ENCODE results near the gene CBX3. TPM values are rescaled to one million over a fixed set of nuclear protein-coding genes. Genes with fewer than 3 reads are reported as not detected.
"Not testable (repeated sequence)": the region's sequence is repeated elsewhere in the genome, so short reads cannot be mapped to it uniquely, and the experiment has no call there.

Gene CBX3
- total and polyA plus RNA-seq, 9 donors, result 148 to 210 (median 183) TPM

DNA sequence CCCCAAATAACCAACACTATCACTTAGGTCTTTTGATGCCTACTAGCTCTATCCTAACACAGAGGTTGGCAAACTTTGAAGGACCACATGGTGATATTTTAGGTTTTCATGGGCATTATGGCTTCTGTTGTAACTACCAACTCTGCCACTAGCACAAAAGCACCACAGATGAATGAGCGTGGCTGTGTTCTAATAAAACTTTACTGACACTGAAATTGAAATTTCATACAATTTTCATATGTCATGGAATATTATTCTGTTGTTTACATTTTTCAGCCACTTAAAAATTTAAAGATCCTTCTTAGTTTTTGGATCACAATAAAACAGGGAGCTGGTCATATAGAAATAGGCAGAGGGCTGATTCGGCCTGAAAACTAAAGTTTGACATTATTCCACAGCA lies 26.4 kb downstream of the CBX3 start:
- Histone ChIP-seq H3K27me3 (ENCODE audit: control insufficient read depth, insufficient read depth, low read length) (no peaks in the 10 kb centered on the region), H3K27ac (ENCODE audit: low read length) (no peak overlapping the region), H3K4me1 (ENCODE audit: control insufficient read depth, insufficient read depth, low read length) (no peaks in the 10 kb centered on the region), H3K4me3 (ENCODE audit: low read length) (no peak overlapping the region), H3K9me3 (replicated peaks; ENCODE audit: control insufficient read depth, low read depth, low read length) (no peaks in the 10 kb centered on the region), H3K36me3 (ENCODE audit: control insufficient read depth, insufficient read depth, low read length) (no peaks in the 10 kb centered on the region)
- DNase-seq, result no peak
- WGBS (ENCODE audit: insufficient coverage), result no CpG with 5 or more reads among the region's 2 CpGs

DNA sequence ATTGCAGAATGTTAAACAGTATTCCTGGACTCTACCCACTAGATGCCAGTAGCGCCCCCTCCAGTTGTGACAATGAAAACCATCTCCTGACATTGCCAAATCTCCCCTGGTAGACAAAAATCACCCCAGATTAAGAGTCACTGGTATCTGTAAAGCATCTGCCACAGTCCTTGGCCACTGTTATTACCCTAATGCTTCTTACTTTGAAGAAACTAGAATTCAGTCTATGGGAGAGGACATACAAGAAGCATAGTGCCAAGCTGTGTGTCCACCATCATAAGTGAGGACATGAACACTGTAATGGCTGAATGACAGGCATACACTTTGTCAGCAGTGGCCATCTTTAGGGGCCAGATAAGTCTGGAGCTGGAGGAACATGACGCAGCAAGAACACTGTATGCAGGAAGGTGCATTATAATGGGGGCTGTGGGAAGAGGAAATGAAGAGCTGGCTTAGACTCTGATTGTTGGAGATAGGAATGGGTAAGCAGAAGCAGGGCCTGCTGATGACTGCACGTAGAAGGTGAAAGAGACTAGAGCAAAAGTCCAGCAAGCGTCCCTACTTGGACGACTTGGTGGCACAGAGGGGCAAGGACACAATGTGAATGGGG lies 32.5 kb downstream of the CBX3 start:
- DNase-seq, result no peak
- no peaks in the 10 kb centered on the region for H3K4me1 ChIP-seq (ENCODE audit: control insufficient read depth, insufficient read depth, low read length)
- no peak overlapping the region for H3K27ac ChIP-seq (ENCODE audit: low read length)
- 68% methylated on average over 5 of the region's 5 CpGs for WGBS (ENCODE audit: insufficient coverage)
- H3K4me3 ChIP-seq (ENCODE audit: low read length), result no peak overlapping the region
- H3K9me3 ChIP-seq (replicated peaks; ENCODE audit: control insufficient read depth, low read depth, low read length), result no peaks in the 10 kb centered on the region
- no peaks in the 10 kb centered on the region for H3K36me3 ChIP-seq (ENCODE audit: control insufficient read depth, insufficient read depth, low read length)
- no peaks in the 10 kb centered on the region for H3K27me3 ChIP-seq (ENCODE audit: control insufficient read depth, insufficient read depth, low read length)

DNA sequence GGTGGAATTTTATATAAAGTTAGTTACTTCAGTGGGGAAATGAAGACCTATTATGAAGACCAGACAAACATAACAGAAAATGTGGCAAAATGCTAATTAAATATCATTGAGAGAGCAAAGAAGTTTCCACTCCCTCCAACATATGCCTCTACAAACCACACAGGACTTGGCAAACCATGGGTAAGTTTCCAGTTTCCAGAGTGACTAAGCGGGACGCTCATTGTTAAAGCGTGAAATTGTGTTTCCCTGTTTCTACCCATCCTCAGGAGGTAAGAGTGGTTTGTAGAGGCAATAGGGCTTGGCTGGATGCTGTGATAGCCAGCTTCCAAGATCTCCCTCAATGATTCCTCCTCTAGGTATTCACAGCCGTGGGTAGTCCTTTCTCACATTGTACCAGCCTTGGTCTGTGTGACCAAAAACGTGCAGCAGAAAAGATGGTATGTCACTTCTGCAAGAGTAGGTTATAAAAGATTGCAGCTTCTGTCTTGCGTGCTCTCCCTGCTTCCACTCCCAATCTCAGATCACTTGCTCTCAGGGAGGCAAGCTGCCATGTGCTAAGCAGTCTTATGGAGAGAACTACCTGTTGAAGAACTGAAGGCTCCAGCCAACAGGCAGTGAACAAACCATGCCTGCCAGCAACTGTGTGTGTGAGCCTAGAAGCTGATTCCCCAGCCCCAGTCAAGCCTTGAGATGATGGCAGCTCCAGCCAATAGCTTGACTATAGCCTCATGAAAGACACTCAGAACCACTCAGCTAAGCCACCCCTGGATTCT lies 35.7 kb downstream of the CBX3 start:
- no CpG with 5 or more reads among the region's 6 CpGs for WGBS (ENCODE audit: insufficient coverage)

DNA sequence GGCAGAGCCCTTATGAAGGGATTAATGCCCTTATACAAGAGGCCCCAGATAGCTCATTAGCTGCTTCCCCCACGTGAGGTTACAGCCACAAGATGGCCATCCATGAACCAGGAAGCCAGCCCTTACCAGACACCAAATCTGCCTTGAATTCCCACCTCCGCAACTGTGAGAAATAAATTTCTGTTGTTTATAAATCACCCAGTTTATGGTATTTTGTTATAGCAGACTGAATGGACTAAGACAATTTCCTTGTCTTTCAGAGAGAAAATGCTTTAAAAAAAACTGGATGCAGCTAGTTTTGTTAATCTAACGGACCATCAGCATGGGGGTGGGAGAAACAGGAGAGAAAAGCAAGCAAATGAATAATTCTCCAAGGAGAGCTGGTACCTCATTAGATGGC lies 36.5 kb downstream of the CBX3 start:
- no CpG with 5 or more reads among the region's 3 CpGs for WGBS (ENCODE audit: insufficient coverage)
- no peak overlapping the region for H3K4me3 ChIP-seq (ENCODE audit: low read length)
- no peak for DNase-seq

More for the DNA sequence above, 35.7 kb downstream of the CBX3 start:
- Histone ChIP-seq H3K27ac (ENCODE audit: low read length) (no peak overlapping the region), H3K27me3 (ENCODE audit: control insufficient read depth, insufficient read depth, low read length) (no peaks in the 10 kb centered on the region), H3K36me3 (ENCODE audit: control insufficient read depth, insufficient read depth, low read length) (no peaks in the 10 kb centered on the region), H3K4me3 (ENCODE audit: low read length) (no peak overlapping the region), H3K4me1 (ENCODE audit: control insufficient read depth, insufficient read depth, low read length) (no peaks in the 10 kb centered on the region), H3K9me3 (replicated peaks; ENCODE audit: control insufficient read depth, low read depth, low read length) (no peaks in the 10 kb centered on the region)
- no peak for DNase-seq

DNA sequence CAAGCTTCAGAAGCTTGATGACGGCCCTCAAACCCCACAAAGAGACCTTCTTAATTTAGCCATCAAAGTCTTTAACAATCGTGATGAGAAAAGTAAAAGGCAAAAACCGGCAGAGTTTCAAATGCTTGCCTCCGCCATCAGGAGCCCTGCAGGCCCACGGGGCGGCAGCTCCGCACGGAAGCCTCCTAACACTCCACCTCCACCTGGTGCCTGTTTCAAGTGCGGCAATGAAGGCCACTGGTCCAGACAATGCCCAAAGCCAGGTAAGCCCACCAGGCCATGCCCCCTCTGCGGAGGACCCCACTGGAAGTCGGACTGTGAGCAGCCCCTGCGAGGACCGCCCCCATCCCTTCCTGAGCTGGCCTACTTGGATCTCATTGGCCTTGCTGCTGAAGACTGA lies 43.6 kb downstream of the CBX3 start:
- Histone ChIP-seq H3K27me3 (ENCODE audit: control insufficient read depth, insufficient read depth, low read length) (no peaks in the 10 kb centered on the region), H3K4me1 (ENCODE audit: control insufficient read depth, insufficient read depth, low read length) (no peaks in the 10 kb centered on the region), H3K4me3 (ENCODE audit: low read length) (no peak overlapping the region), H3K27ac (ENCODE audit: low read length) (no peak overlapping the region), H3K36me3 (ENCODE audit: control insufficient read depth, insufficient read depth, low read length) (no peaks in the 10 kb centered on the region), H3K9me3 (replicated peaks; ENCODE audit: control insufficient read depth, low read depth, low read length) (no peaks in the 10 kb centered on the region)
- WGBS (ENCODE audit: insufficient coverage), result 85% methylated on average over 13 of the region's 13 CpGs
- no peak for DNase-seq

More for the DNA sequence above, 36.5 kb downstream of the CBX3 start:
- H3K4me1 ChIP-seq (ENCODE audit: control insufficient read depth, insufficient read depth, low read length), result no peaks in the 10 kb centered on the region
- no peak overlapping the region for H3K27ac ChIP-seq (ENCODE audit: low read length)
- H3K36me3 ChIP-seq (ENCODE audit: control insufficient read depth, insufficient read depth, low read length), result no peaks in the 10 kb centered on the region
- no peaks in the 10 kb centered on the region for H3K9me3 ChIP-seq (replicated peaks; ENCODE audit: control insufficient read depth, low read depth, low read length)
- H3K27me3 ChIP-seq (ENCODE audit: control insufficient read depth, insufficient read depth, low read length), result no peaks in the 10 kb centered on the region

DNA sequence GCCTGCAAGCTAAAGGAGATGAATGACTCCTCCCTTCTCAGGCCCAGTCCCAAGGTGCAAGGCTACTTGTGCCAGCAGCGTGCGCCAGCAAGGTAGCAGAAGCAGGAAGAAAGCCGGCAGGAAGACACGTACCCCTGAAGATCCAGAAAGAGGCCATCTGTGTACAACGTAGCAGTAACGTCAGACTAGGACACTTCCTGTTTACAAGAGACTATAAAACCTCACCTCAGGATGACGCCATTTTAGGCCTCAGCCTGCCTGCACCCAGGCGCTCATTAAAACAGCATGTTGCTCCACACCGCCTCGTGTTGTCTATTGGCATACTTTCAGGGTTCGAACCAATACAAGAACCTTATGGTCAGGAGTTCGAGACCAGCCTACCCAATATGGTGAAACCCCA lies 48.7 kb downstream of the CBX3 start:
- no peaks in the 10 kb centered on the region for H3K4me1 ChIP-seq (ENCODE audit: control insufficient read depth, insufficient read depth, low read length)
- WGBS (ENCODE audit: insufficient coverage), result 56% methylated on average over 8 of the region's 12 CpGs
- H3K36me3 ChIP-seq (ENCODE audit: control insufficient read depth, insufficient read depth, low read length), result no peaks in the 10 kb centered on the region
- no peak for DNase-seq
- H3K4me3 ChIP-seq (ENCODE audit: low read length), result no peak overlapping the region
- H3K9me3 ChIP-seq (replicated peaks; ENCODE audit: control insufficient read depth, low read depth, low read length), result no peaks in the 10 kb centered on the region
- no peaks in the 10 kb centered on the region for H3K27me3 ChIP-seq (ENCODE audit: control insufficient read depth, insufficient read depth, low read length)
- no peak overlapping the region for H3K27ac ChIP-seq (ENCODE audit: low read length)

DNA sequence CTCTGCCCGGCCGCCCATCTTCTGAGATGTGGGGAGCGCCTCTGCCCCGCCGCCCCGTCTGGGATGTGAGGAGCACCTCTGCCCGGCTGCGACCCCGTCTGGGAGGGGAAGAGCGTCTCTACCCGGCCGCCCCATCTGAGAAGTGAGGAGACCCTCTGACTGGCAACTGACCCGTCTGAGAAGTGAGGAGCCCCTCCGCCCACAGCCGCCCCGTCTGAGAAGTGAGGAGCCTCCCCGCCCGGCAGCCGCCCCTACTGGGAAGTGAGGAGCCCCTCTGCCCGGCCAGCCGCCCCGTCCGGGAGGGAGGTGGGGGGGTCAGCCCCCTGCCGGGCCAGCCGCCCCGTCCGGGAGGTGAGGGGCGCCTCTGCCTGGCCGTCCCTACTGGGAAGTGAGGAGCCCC lies 60.3 kb downstream of the CBX3 start:
- not testable (repeated sequence) for H3K4me1 ChIP-seq (ENCODE audit: control insufficient read depth, insufficient read depth, low read length); H3K27ac ChIP-seq (ENCODE audit: low read length); DNase-seq; H3K4me3 ChIP-seq (ENCODE audit: low read length); H3K27me3 ChIP-seq (ENCODE audit: control insufficient read depth, insufficient read depth, low read length); H3K36me3 ChIP-seq (ENCODE audit: control insufficient read depth, insufficient read depth, low read length); H3K9me3 ChIP-seq (replicated peaks; ENCODE audit: control insufficient read depth, low read depth, low read length)
- WGBS (ENCODE audit: insufficient coverage), result 91% methylated on average over 6 of the region's 29 CpGs

Other genes starting within 250 kb of the CBX3 start
- gene NFE2L3, start 49.5 kb upstream of the CBX3 start, total RNA-seq, result 0.44 TPM
- 1 to 10 TPM; 1.4 to 6.4 (median 3.0) TPM for gene NFE2L3, start 49.5 kb upstream of the CBX3 start, polyA plus RNA-seq (ENCODE audit: insufficient read depth in 1 of 8, insufficient read length in 8 of 8, low replicate concordance in 1 of 8)
- 107 TPM for gene HNRNPA2B1, start 999 bp upstream of the CBX3 start, total RNA-seq
- 100 to 1,000 TPM; 743 to 924 (median 812) TPM for gene HNRNPA2B1, start 999 bp upstream of the CBX3 start, polyA plus RNA-seq (ENCODE audit: insufficient read depth in 1 of 8, insufficient read length in 8 of 8, low replicate concordance in 1 of 8)
- 1.2 TPM for gene SNX10, start 90.1 kb downstream of the CBX3 start, total RNA-seq
- gene SNX10, start 90.1 kb downstream of the CBX3 start, polyA plus RNA-seq (ENCODE audit: insufficient read depth in 1 of 8, insufficient read length in 8 of 8, low replicate concordance in 1 of 8), result 1 to 10 TPM; 1.3 to 3.3 (median 1.6) TPM